LNCaP clone FGC (cell line): ENCODE results near the gene ADARB2.

Experiments
- DNase-seq: peaks from one replicate; pipeline ENCODE4 v3.0.0-alpha.2; 2011; ENCODE audit warnings: low read depth
- H3K4me3 ChIP-seq: 2 replicates; pipeline ENCODE4 v1.5.1; 2011; ENCODE audit warnings: mild to moderate bottlenecking, low read depth, low read length, control low read depth
- TF ChIP-seq, protein P1 (sequence below): IDR thresholded peaks from 2 replicates; pipeline ENCODE4 v1.5.1; 2012; ENCODE audit warnings: mild to moderate bottlenecking; ENCODE audit not compliant: control insufficient read depth, insufficient read depth; ENCODE audit errors: extremely low read depth

The ADARB2 gene

DNA sequence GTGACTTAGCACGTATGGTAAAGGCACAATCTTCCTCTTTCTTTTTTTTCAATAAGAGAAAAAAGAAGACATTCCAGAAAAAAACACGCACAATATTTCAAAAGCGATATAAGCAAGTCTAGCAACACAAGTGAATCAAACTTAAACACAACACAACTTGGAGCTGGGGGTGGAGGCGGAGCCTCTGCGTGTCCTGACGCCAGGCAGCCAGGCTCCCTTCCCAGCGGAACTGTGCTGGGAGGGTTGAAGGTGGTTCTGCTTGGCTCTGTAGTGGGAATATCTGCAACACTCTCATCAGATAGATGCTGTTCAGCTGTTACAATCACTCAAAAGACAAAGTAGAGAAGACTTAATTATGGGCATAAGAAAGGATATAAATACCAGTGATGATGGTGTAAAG lies 469.8 kb downstream of the ADARB2 start:
- no peak for DNase-seq
- TF ChIP-seq, protein P1, sequence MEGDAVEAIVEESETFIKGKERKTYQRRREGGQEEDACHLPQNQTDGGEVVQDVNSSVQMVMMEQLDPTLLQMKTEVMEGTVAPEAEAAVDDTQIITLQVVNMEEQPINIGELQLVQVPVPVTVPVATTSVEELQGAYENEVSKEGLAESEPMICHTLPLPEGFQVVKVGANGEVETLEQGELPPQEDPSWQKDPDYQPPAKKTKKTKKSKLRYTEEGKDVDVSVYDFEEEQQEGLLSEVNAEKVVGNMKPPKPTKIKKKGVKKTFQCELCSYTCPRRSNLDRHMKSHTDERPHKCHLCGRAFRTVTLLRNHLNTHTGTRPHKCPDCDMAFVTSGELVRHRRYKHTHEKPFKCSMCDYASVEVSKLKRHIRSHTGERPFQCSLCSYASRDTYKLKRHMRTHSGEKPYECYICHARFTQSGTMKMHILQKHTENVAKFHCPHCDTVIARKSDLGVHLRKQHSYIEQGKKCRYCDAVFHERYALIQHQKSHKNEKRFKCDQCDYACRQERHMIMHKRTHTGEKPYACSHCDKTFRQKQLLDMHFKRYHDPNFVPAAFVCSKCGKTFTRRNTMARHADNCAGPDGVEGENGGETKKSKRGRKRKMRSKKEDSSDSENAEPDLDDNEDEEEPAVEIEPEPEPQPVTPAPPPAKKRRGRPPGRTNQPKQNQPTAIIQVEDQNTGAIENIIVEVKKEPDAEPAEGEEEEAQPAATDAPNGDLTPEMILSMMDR, result no peak
- no peak overlapping the region for H3K4me3 ChIP-seq

DNA sequence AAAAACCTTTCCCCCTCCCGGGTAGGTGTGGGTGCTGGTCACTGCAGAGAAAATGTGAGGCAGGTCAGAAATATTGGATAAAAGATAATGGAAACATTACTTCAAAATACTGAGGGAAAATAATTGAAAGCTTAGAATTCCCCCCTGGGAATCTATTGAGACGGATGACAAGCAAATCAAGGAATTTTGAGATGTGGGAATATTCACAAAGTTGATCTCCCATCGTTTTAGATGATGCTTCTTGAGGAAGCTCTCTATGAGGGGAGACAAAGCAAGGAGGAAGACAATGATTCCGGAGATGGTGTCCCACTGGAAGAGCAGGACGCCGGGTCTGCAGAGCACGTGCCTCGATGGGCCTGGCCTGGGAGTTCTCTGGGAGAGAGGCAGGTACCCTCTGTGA lies 470.2 kb downstream of the ADARB2 start:
- no peak for DNase-seq
- TF ChIP-seq, protein P1, result no peak

DNA sequence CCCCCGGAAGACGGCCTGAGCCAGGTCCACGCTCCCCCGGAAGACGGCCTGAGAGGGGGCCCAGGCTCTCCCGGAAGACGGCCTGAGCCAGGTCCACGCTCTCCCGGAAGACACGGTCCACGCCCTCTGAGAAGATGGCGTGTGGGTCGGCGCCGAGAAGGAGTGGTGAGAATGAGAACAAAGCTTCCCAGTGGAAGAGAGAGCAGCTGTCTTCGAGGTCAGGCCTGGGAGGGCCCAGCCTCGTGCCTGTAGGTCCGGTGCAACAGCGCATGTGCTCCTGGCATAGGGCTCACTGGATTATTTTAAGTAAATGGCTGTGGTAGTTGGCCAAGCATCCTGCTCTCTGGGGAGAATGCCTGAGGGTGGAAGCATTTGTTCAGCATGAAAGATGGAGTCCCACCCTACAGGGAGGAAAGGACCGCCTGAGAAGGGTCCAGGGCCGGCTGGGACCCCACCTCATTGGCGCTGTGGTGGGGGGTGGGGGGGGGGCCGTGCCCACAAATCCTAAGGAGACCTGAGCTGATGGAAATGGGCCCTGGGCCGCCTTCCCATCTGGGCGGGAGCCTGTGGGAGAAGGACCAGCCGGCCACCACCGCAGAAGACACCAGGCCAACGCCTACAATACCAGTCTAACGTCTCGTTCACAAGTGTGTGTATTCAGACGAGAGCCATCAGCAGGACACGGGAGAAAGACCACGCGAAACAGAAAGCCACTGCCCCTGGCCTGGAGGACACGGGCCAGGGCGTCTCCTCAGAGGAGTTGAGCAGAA lies 471.1 kb downstream of the ADARB2 start:
- no peak overlapping the region for H3K4me3 ChIP-seq
- TF ChIP-seq, protein P1, result no peak
- DNase-seq, result no peak

More for the DNA sequence above, 470.2 kb downstream of the ADARB2 start:
- no peak overlapping the region for H3K4me3 ChIP-seq

DNA sequence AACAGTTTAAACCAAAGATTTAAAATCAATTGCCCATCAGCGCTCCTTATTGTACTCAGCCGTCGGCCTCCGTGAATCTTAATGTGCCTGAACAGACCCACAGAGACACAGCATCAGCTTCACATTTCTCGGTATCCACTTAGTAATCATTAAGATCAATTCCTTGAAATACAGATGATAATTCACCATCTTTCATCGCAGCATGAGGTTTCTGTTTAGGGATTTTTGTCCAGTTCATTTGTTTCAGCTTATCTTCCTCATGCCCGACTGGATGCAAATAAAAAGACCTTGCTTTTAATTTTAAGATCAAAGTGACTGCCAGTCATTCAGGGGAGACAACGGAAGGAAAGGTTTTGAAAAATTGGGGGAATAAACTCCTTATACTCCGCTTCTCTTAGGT lies 473.3 kb downstream of the ADARB2 start:
- TF ChIP-seq, protein P1, result no peak
- no peak overlapping the region for H3K4me3 ChIP-seq
- no peak for DNase-seq

DNA sequence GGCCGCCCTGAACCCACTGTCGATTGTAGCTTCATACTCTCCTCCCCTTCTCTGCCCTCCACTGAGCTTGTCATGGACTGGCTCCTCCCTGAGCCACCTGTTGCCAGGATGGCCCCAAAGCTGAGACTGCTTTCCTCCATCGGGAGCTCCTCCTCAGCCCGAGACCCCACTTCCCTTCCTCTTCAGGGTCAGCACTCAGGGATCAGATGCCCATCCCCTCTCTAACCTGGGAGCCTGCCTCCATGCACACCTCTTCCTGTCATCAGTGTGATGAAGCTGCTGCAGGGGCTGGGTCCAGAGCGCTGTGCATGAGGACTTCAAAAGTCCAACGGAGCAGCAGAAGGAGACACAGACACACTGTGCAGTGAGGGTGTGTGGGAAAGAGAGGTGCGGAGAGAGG lies 480.1 kb downstream of the ADARB2 start:
- no peak for DNase-seq
- TF ChIP-seq, protein P1, result no peak
- H3K4me3 ChIP-seq, result no peak overlapping the region

DNA sequence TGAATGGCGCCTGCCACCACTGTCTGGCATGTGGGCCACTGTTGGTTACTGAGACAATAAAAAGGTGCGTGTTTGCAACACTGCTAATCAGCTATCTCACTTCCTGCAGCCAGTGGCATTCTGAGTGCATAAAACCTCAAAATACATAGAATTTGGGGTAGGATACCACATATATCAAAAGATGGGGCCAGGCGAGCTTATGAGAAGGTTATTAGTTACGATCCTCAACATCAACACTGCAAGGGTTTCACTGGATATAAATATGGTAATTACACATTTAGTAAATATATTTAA lies 480.9 kb downstream of the ADARB2 start:
- no peak overlapping the region for H3K4me3 ChIP-seq
- DNase-seq, result no peak
- TF ChIP-seq, protein P1, result no peak
